K562 (cell line): ENCODE results near the gene COL8A2. TPM values are rescaled to one million over a fixed set of nuclear protein-coding genes. Genes with fewer than 3 reads are reported as not detected.

Experiments
- ATAC-seq: fragments of 200-7000 bp; cut with Tn5 transposase; 3 replicates; pipeline ENCODE4 v1.9.1; 2020; ENCODE audit warnings: moderate library complexity
- BruUV-seq: library from RNA; stranded (reverse); fragments of 400-500 nt; replicated peaks from 2 replicates; lab custom pipeline; 2021; lab: Mats Ljungman, UMichigan
- CTCF ChIA-PET: fragments of 300-600 bp; formaldehyde crosslinking; extraction: SDS; loops from one replicate; lab custom pipeline; 2021; ENCODE audit warnings: low intra/inter-chr PET ratio; lab: Yijun Ruan, JAX
- POLR2A ChIA-PET: fragments of 300-600, 350-650 bp; sonication (Branson Sonifier 250); formaldehyde crosslinking; extraction: SDS; loops from one replicate; lab custom pipeline; 2021; ENCODE audit warnings: antibody characterized with exemption, inconsistent platforms; lab: Yijun Ruan, JAX
- DNase-seq, 4 experiments: peaks; one replicate each; pipeline versions ENCODE4 v3.0.0 to v3.0.0-alpha.2; 2011 to 2018; ENCODE audit warnings: low spot score in 3 of 4, mixed read lengths in 3 of 4; ENCODE audit errors: extremely low read depth in 1 of 4
- FAIRE-seq: peaks from 2 replicates; lab custom pipeline; 2011; peaks lifted over from hg19 to GRCh38; lab: Jason Lieb, UNC
- H2AFZ ChIP-seq: 2 replicates; pipeline ENCODE4 v1.6.0; 2011; ENCODE audit warnings: low read depth, low read length, control low read depth, inconsistent platforms
- H3K27ac ChIP-seq: fragments of 200-600 bp; 3 replicates; pipeline ENCODE4 v1.8.0; 2011; ENCODE audit warnings: low read depth, mild to moderate bottlenecking, control low read depth, inconsistent platforms, low read length, moderate library complexity, mixed read lengths; ENCODE audit errors: extremely low read depth
- H3K27me3 ChIP-seq, 2 experiments: fragments of 300-600 bp in 1 of 2; 2 replicates in 1 of 2; 3 replicates in 1 of 2; pipeline versions ENCODE4 v1.6.0 to v1.8.0; 2011; ENCODE audit warnings: inconsistent platforms in 2 of 2, low read length in 2 of 2, mild to moderate bottlenecking in 1 of 2, mixed read lengths in 1 of 2, moderate library complexity in 1 of 2; ENCODE audit not compliant: control insufficient read depth in 2 of 2, insufficient read depth in 2 of 2
- H3K36me3 ChIP-seq: fragments of 300-600 bp; 3 replicates; pipeline ENCODE4 v1.8.0; 2011; ENCODE audit warnings: mild to moderate bottlenecking, low read length, inconsistent platforms; ENCODE audit not compliant: control insufficient read depth, insufficient read depth
- H3K4me1 ChIP-seq, 2 experiments: fragments of 200-600 bp in 1 of 2; replicated peaks in 1 of 2; 2 replicates in 1 of 2; 3 replicates in 1 of 2; pipeline versions ENCODE4 v1.5.1 to v1.8.0; 2011; ENCODE audit warnings: inconsistent platforms in 2 of 2, low read length in 2 of 2, mild to moderate bottlenecking in 1 of 2, mixed read lengths in 1 of 2, moderate library complexity in 1 of 2; ENCODE audit not compliant: control insufficient read depth in 2 of 2, insufficient read depth in 2 of 2
- H3K4me2 ChIP-seq: 2 replicates; pipeline ENCODE4 v1.6.1; 2011; ENCODE audit warnings: low read length, control low read depth, inconsistent platforms, mixed read lengths; ENCODE audit not compliant: insufficient read depth
- H3K4me3 ChIP-seq: fragments of 200-600 bp; sonication (generic), shearing (Covaris generic); 2 replicates; pipeline ENCODE4 v1.5.1; 2016; ENCODE audit warnings: control low read depth, inconsistent platforms
- H3K79me2 ChIP-seq: fragments of 200-600 bp; 3 replicates; pipeline ENCODE4 v1.8.0; 2011; ENCODE audit warnings: low read length, inconsistent platforms; ENCODE audit not compliant: control insufficient read depth, insufficient read depth
- H3K9ac ChIP-seq, 2 experiments: 2 replicates each; pipeline versions ENCODE4 v1.6.0 to v1.6.1; 2011; ENCODE audit warnings: low read depth in 2 of 2, low read length in 2 of 2, control low read depth in 1 of 2, inconsistent platforms in 1 of 2, mild to moderate bottlenecking in 1 of 2, mixed read lengths in 1 of 2; ENCODE audit not compliant: insufficient read depth in 1 of 2
- H3K9me1 ChIP-seq: one replicate; pipeline ENCODE4 v1.6.0; 2011; ENCODE audit warnings: inconsistent platforms, mild to moderate bottlenecking, low read length, moderate library complexity; ENCODE audit not compliant: control insufficient read depth, insufficient read depth
- H3K9me3 ChIP-seq: replicated peaks from 2 replicates; pipeline ENCODE4 v1.5.1; 2011; ENCODE audit warnings: low read depth, low read length, inconsistent platforms; ENCODE audit not compliant: control insufficient read depth, insufficient read depth
- H4K20me1 ChIP-seq: replicated peaks from 2 replicates; pipeline ENCODE4 v1.6.1; 2011; ENCODE audit warnings: low read length, inconsistent platforms, mixed read lengths; ENCODE audit not compliant: control insufficient read depth, insufficient read depth
- ESRRA ChIP-seq: fragments of 450-650 bp; IDR thresholded peaks from 2 replicates; pipeline ENCODE4 v1.6.1; 2014; ENCODE audit warnings: low read depth, mild to moderate bottlenecking, moderate library complexity, borderline replicate concordance
- KDM1A ChIP-seq, 2 experiments: fragments of 450-650 bp; IDR thresholded peaks; 2 replicates each; pipeline ENCODE4 v1.6.1; 2016; ENCODE audit warnings: mild to moderate bottlenecking in 2 of 2
- WGBS: fragments of 100-300 bp; shearing (Covaris generic); methylation state at CpG from one replicate; pipeline ENCODE4 v1.1.6; 2016; ENCODE audit warnings: low coverage, mixed read lengths; ENCODE audit not compliant: insufficient coverage; ENCODE audit errors: missing lambda C conversion rate; 5-methylcytosine and 5-hydroxymethylcytosine counted together
- in situ Hi-C: fragments of 300-500 bp; cut with MboI; formaldehyde crosslinking; loops from 4 replicates; pipeline ENCODE4 v1.15.0; 2018; ENCODE audit warnings: inconsistent platforms, mixed read lengths
- intact Hi-C: fragments of 100-400 bp; cut with micrococcal nuclease; formaldehyde crosslinking; loops from 2 replicates; pipeline ENCODE4 v1.14.2; 2022
- polyA plus RNA-seq, 8 experiments: library from polyadenylated mRNA; depleted of rRNA in 4 of 8; stranded (reverse) in 5 of 8; unstranded in 3 of 8; fragments of >200 nt; fragmentation: Nextera tagmentation in 2 of 8; fragmentation: Illumina TruSeq in 1 of 8; extraction: Ambion mirVana in 2 of 8; extraction: Trizol in 1 of 8; gene quantifications; 2 replicates each; pipeline versions ENCODE4 v1.2.1 to v1.2.3, GENCODE V29; 2011 to 2014; ENCODE audit warnings: inconsistent platforms in 1 of 8, missing spikeins in 1 of 8
- total RNA-seq, 7 experiments: library from RNA; depleted of rRNA in 6 of 7; stranded (reverse); fragments of >200 nt in 6 of 7; fragmentation: Illumina TruSeq in 2 of 7; extraction: Trizol in 2 of 7; gene quantifications; 2 replicates each; pipeline versions ENCODE4 v1.2.1 to v1.2.3, GENCODE V29; 2011 to 2021; ENCODE audit warnings: low replicate concordance in 1 of 7
- TF ChIP-seq, protein P1 (sequence below): fragments of 450-650 bp; IDR thresholded peaks from 2 replicates; pipeline ENCODE4 v1.6.1; 2016; ENCODE audit warnings: mild to moderate bottlenecking

COL8A2 gene
- total and polyA plus RNA-seq, 9 of the 15 experiments (the other 6 are each of a cell fraction or from before 2014, with no cell fraction given): 0.03 to 0.14 (median 0.04) TPM; not detected in 5

GRCh38 chr1:36132029-36132428 is 7.0 kb upstream of the COL8A2 start:
- 38% methylated on average over 3 of the region's 3 CpGs for WGBS
- Histone ChIP-seq H3K4me2 (no peak overlapping the region), H4K20me1 (no peaks in the 10 kb centered on the region), H3K9ac (no peak overlapping the region), H3K4me3 (no peak overlapping the region), H3K27me3 (no peaks in the 10 kb centered on the region), H3K36me3 (peaks cover 12% of the 10 kb centered on the region; the same call in 2 of the 3 replicates), H3K9me3 (no peaks in the 10 kb centered on the region), H3K9me1 (no peaks in the 10 kb centered on the region), H3K79me2 (no peaks in the 10 kb centered on the region), H3K4me1 (peaks cover 18 to 21% of the 10 kb centered on the region in 2 experiments), H3K27ac (no peak overlapping the region), H2AFZ (no peak overlapping the region)
- no TSS peak for BruUV-seq
- no peak for ATAC-seq
- TF ChIP-seq ESRRA (peak; percentile 82), KDM1A (IDR thresholded peaks at IDR 0.05) (0 out of 4 replicates have a peak, but pooled peaks have one; percentile 9 to 10)
- TF ChIP-seq, protein P1, sequence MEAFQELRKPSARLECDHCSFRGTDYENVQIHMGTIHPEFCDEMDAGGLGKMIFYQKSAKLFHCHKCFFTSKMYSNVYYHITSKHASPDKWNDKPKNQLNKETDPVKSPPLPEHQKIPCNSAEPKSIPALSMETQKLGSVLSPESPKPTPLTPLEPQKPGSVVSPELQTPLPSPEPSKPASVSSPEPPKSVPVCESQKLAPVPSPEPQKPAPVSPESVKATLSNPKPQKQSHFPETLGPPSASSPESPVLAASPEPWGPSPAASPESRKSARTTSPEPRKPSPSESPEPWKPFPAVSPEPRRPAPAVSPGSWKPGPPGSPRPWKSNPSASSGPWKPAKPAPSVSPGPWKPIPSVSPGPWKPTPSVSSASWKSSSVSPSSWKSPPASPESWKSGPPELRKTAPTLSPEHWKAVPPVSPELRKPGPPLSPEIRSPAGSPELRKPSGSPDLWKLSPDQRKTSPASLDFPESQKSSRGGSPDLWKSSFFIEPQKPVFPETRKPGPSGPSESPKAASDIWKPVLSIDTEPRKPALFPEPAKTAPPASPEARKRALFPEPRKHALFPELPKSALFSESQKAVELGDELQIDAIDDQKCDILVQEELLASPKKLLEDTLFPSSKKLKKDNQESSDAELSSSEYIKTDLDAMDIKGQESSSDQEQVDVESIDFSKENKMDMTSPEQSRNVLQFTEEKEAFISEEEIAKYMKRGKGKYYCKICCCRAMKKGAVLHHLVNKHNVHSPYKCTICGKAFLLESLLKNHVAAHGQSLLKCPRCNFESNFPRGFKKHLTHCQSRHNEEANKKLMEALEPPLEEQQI: no peak
- intact Hi-C loops (no loop called here), in situ Hi-C loops (no loop called here)
- no peak for DNase-seq
- no peak for FAIRE-seq
- POLR2A ChIA-PET: interaction anchor here (0.6 to 1.1 kb wide), 4 partner anchors 10 to 30 kb away, joined by 3 to 4 read pairs (median 4); no protein-coding TSS in a partner anchor
- CTCF ChIA-PET: no interaction called here
